Rectal smooth muscle tissue (tissue), 1 donor: ENCODE data around the gene TRPV2.
"Not testable (repeated sequence)": the region's sequence is repeated elsewhere in the genome, so short reads cannot be mapped to it uniquely, and the experiment has no call there.

Experiments used
- H3K27ac ChIP-seq: one replicate; pipeline ENCODE4 v1.7.0; 2013; ENCODE audit warnings: low read depth, low read length, inconsistent platforms
- H3K27me3 ChIP-seq: one replicate; pipeline ENCODE4 v1.7.0; 2013; ENCODE audit warnings: low read length; ENCODE audit not compliant: control insufficient read depth, insufficient read depth
- H3K36me3 ChIP-seq: one replicate; pipeline ENCODE4 v1.7.0; 2013; ENCODE audit warnings: low read length; ENCODE audit not compliant: control insufficient read depth, insufficient read depth
- H3K4me1 ChIP-seq: one replicate; pipeline ENCODE4 v1.7.0; 2013; ENCODE audit warnings: low read length; ENCODE audit not compliant: control insufficient read depth, insufficient read depth
- H3K4me3 ChIP-seq: one replicate; pipeline ENCODE4 v1.7.0; 2013; ENCODE audit warnings: low read length
- H3K9ac ChIP-seq: one replicate; pipeline ENCODE4 v1.7.0; 2013; ENCODE audit warnings: low read length

TRPV2 gene

DNA sequence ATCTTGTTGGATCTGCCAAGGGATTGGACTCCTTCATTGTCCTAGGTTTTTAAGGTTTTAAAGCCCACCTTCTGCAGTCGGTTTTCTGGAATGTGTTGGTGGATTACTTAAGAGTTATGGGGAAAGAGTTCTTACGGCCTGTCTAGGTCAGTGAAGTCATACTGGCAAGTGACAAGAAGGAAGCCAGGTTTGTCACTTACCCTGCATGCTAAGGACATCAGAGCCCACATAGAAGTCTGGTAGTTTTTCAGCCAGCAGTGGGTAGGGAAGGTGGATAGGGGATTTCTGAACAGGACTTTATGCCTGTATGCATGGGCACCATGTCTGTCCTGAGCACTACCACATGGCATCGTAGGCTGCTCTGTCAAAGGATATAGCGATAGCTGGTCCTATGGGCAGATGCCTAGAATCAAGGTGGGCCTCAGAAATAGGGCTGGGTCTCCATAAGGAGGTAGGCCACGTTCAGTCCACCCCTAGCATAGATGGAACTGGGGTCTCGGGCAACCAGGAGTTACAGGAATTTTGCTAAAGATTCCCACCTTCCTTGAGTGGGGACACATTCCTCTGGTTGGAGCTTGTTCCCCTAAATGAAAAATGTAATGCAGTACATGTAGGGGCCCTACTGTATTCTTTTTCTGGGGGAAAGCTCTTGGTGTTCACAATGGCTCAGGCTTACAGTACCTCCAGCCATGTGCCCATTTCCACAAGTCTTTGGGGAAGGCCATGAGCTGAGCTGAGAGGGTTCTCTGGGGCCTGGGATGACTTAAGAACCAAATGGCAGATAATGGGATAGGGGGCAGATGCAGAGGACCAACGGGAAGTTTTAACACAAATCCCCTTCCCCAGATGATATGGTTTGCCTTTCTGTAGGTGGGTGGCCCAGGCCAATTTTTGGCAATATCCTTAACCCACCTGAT, 27.5 kb downstream of the TRPV2 start:
- Histone ChIP-seq H3K4me3 (no peak overlapping the region), H3K36me3 (peaks cover 24% of the 10 kb centered on the region), H3K27ac (no peak overlapping the region), H3K9ac (no peak overlapping the region), H3K4me1 (peaks cover 10% of the 10 kb centered on the region), H3K27me3 (no peaks in the 10 kb centered on the region)

DNA sequence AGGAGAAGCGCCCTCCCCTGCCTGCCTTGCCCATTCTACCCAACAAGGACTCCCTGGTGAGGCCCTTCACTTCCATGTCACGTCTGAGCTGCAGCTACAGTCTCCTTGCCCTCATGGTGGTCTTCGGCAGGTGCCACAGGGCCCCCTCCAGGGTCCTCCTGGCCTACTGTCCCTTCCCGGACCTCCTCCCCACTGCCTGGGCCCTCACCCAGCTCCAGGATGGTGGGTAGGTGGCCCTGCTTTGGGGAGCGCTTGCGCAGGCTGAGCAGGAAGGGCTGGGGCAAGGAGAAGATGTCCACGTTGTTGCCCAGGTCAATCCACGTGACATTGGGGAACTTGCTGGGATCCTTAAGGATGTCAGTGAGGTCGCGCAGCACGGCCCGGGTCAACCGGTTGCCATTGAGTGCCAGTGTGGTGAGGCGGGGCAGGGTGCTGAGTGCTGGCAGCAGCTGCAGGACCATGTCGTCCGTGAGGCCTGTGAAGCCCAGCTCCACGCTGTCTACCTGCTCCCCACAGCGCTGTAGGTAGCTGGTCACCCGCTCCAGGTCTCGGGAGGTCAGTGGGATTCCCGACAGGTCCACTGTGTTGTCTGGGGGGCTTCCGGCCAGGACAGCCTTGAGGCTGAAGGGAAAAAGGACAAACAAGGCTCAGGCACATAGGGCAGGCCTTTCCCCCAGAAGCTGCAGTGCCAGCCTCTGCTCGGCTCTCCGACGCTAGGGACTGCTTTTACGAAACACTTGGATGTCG, 28.3 kb downstream of the TRPV2 start:
- H3K9ac ChIP-seq: no peak overlapping the region
- H3K36me3 ChIP-seq: peaks cover 28% of the 10 kb centered on the region
- H3K27ac ChIP-seq: no peak overlapping the region
- H3K27me3 ChIP-seq: no peaks in the 10 kb centered on the region
- H3K4me1 ChIP-seq: peaks cover 10% of the 10 kb centered on the region
- H3K4me3 ChIP-seq: no peak overlapping the region

DNA sequence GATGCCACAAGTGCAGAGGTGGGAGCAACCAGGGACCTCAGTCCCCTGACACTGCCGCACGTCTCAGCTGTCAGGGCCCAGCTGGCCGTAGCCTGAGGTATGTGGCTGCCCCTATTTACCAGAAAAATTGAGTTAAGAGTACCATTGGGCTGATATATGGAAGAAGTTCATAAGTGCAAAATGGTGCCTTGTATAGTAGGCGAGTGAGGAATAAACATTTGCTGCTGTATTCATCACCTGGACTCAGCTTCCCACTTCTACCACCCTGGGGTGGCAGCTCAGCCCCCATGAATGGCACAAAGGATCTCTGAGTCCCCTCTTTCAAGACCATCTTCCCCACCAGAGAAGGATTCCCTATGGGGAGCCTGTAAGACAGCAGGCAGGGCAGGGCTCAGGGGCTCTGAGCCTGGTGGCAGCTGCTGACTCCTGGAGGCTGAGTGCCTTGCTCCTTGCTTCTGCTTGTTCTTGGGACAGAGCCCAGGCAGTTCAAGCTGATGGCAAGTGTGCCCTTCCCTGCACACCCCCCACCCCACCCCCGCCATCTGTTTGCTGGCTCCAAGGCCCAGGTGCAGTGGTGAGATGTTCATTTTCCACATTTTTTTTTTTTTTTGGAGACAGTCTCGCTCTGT, 29.0 kb downstream of the TRPV2 start:
- Histone ChIP-seq H3K27ac (no peak overlapping the region), H3K36me3 (peaks cover 31% of the 10 kb centered on the region)

DNA sequence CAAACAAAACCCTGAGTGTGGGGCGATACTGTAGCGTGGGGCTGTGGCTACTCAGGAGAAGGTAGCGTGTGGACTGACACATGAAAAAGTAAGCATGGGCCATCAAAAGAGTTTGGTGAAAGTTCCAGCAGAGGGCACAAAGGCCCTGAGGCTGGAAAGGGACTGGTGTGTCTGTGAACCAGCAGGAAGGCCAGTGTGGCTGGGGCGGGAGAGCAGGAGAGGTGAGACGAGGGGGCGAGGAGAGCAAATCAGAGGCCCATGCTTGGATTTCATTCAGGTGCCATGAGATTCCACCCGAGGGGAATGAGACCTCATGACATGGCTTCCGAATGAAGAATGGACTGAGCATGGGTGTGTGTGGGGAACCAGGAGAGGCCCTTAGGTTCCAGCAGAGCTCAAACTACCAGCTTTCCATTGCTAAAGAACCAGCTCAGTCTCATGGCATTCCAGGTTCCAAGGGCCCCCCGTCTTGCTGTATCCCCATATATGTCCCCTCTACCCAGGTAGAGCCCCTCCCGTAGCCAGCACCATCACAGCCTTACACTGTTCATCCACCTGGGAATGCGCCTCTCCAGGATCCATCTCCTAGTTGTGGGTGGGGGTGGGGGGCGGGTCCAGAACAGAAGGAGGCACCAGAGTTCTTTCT, 31.1 kb downstream of the TRPV2 start:
- peaks cover 28% of the 10 kb centered on the region for H3K36me3 ChIP-seq
- H3K9ac ChIP-seq: no peak overlapping the region

More for the DNA sequence above, 29.0 kb downstream of the TRPV2 start:
- no peaks in the 10 kb centered on the region for H3K27me3 ChIP-seq
- H3K4me1 ChIP-seq: peaks cover 10% of the 10 kb centered on the region
- no peak overlapping the region for H3K9ac ChIP-seq
- H3K4me3 ChIP-seq: no peak overlapping the region

DNA sequence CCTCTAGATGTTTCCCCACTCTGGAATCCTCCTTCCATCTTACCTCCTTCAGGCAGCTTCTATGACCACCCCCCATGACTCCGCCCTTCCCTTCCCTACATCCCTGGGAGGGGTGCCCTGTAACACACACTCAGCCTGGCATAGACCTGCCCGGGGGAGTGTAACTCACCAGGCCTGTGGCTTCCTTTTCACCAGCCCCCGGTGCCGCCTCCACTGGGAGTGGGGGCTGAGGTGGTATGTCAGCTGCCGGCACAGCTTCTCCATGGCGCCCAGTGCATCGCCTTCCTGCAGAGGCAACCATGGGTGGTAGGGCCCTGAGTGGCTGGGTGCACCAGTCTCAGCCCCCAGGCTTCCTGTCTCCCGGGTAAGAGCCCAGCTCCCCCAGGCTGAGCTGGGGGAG, 32.3 kb downstream of the TRPV2 start:
- peaks cover 20% of the 10 kb centered on the region for H3K36me3 ChIP-seq
- H3K4me3 ChIP-seq: no peak overlapping the region
- no peaks in the 10 kb centered on the region for H3K27me3 ChIP-seq

More for the DNA sequence above, 31.1 kb downstream of the TRPV2 start:
- peaks cover 2% of the 10 kb centered on the region for H3K4me1 ChIP-seq
- no peaks in the 10 kb centered on the region for H3K27me3 ChIP-seq
- H3K27ac ChIP-seq: no peak overlapping the region
- no peak overlapping the region for H3K4me3 ChIP-seq

DNA sequence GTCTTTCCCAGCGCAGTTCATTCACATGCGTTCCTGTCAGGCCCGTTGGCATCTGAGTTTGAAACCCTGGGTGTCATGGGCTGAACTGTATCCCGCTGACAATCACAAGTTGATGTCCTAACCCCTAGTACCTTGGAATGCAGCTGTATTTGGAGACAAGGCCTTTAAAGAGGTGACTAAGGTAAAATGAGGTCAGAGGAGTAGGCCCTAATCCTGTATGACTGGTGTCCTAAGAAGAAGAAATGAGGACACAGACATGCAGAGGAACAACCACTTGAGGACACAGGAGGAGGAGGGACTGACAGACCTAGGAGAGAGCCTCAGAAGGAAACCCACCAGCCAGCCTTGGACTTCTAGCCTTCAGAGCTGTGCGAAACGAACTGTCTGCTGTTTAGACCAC, 33.1 kb downstream of the TRPV2 start:
- Histone ChIP-seq H3K9ac (no peak overlapping the region), H3K27ac (no peak overlapping the region), H3K36me3 (peaks cover 13% of the 10 kb centered on the region), H3K4me1 (peaks cover 2% of the 10 kb centered on the region), H3K27me3 (no peaks in the 10 kb centered on the region), H3K4me3 (no peak overlapping the region)

More for the DNA sequence above, 32.3 kb downstream of the TRPV2 start:
- H3K4me1 ChIP-seq: peaks cover 2% of the 10 kb centered on the region
- no peak overlapping the region for H3K9ac ChIP-seq
- no peak overlapping the region for H3K27ac ChIP-seq

DNA sequence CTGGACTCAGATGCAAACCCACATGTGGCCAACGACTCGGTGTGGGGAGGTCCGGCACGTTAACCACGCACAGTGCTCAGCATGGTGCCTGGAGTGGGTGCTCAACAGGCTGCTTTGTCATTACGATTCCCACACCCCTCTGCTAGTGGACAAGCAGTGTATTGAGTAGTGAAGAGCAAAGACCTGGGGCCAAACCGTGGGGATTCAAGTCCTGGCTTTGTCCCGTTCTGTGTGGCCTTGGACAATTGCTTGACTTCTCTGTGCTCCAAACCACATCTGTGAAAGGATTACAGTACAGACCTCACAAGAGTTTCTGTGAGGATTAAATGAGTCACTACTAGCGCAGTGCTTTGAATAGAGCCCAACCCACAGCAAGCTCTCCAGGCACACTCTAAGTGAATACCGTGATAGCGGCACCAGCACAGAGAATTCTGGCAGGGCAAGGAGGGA, 33.8 kb downstream of the TRPV2 start:
- no peak overlapping the region for H3K27ac ChIP-seq
- peaks cover 2% of the 10 kb centered on the region for H3K4me1 ChIP-seq
- H3K9ac ChIP-seq: no peak overlapping the region
- H3K4me3 ChIP-seq: no peak overlapping the region
- H3K36me3 ChIP-seq: peaks cover 11% of the 10 kb centered on the region
- H3K27me3 ChIP-seq: no peaks in the 10 kb centered on the region

DNA sequence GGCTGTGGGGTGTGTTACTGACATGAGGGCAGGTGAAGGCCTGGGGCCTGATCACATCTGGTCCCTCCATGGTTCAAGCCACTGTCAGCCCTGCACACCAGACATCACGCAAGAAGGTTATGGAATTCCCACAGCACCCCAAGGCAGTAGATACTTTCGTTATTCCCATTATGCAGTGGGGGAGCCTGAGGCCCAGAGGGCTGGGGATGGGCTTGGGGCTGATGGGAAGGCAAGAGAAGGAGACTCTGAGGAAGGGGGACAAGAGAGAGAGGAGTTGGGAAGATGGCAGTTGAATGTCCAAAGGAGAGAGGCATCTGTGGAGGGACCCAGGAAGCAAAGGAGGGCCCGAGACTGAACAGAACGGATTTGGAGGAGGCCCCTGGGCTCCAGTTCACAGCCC, 34.7 kb downstream of the TRPV2 start:
- Histone ChIP-seq H3K27me3 (no peaks in the 10 kb centered on the region), H3K4me1 (peaks cover 2% of the 10 kb centered on the region), H3K9ac (no peak overlapping the region), H3K36me3 (peaks cover 11% of the 10 kb centered on the region), H3K4me3 (no peak overlapping the region), H3K27ac (no peak overlapping the region)

DNA sequence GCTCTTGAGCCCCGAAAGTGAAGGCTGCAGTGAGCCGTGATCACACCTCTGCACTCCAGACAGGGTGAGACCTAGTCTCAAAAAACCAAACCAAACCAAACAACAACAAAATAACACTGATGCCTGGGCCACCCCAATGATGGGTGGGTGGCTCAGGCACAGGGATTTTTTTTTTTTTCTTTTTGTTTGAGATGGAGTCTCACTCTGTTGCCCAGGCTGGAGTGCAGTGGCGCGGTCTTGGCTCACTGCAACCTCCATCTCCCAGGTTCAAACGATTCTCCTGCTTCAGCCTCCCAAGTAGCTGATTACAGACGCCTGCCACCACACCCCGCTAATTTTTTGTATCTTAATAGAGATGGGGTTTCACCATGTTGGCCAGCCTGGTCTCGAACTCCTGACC, 36.9 kb downstream of the TRPV2 start:
- H3K9ac ChIP-seq, H3K4me1 ChIP-seq, H3K4me3 ChIP-seq, H3K27me3 ChIP-seq, H3K27ac ChIP-seq, H3K36me3 ChIP-seq: not testable (repeated sequence)

DNA sequence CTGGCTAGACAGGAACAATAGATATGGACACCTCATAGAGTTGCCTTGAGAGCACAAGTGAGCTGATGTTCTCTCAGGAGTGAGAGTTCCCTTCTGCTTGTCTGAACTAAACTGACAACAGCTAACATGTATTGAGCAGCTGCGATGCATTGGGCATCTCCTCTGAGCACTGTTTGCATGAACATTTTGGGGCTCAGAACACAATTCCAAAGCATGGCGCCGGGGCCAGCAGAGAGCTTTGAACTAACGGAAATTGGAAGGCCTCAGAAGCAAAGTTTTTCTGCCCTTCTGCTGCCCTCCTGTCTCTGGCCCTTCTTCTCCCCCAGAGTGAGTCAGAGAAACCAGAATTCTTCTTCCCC, 38.1 kb downstream of the TRPV2 start:
- Histone ChIP-seq H3K36me3 (peaks cover 6% of the 10 kb centered on the region), H3K27me3 (no peaks in the 10 kb centered on the region), H3K4me1 (no peaks in the 10 kb centered on the region), H3K27ac (no peak overlapping the region), H3K9ac (no peak overlapping the region), H3K4me3 (no peak overlapping the region)

DNA sequence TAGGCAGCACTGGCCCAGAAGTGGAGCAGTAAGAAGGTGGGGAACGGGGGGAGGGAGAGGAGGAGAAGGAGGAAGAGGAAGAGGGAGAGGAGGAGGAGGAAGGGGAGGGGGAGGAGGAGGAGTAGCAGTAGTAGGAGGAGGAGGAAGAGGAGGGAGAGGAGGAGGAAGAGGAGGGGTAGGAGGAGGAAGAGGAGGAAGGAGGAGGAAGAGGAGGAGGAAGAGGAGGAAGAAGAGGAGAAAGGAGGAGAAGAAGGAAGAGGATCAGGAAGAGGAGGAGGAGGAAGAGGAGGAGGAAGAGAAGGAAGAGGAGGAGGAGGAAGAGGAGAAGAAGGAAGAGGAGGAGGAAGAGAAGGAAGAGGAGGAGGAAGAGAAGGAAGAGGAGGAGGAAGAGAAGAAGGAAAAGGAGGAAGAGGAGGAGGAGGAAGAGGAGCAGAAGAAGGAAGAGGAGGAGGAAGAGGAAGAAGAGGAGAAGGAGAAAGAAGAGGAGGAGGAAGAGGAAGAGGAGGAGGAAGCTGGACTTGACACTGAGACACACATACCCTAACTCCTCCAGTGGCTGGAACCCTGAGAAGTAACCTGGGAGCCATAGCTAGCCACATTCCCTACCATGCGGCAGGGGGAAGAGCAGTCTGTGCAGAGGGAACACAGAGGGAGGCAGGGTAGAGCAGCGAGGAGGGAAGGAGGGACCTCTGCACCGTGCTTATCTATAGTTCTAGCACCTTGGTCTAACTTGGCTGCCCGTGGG, 40.8 kb downstream of the TRPV2 start:
- Histone ChIP-seq H3K27ac (no peak overlapping the region), H3K4me3 (no peak overlapping the region), H3K4me1 (no peaks in the 10 kb centered on the region), H3K9ac (no peak overlapping the region), H3K27me3 (no peaks in the 10 kb centered on the region), H3K36me3 (peaks cover 5% of the 10 kb centered on the region)
